ENCODE measurements around the gene LDB2. TPM values are rescaled to one million over a fixed set of nuclear protein-coding genes. Genes with fewer than 3 reads are reported as not detected.

LDB2 gene
- total RNA-seq, 2 donors from 2014 or later = 11.4 to 14.5 TPM

GRCh38 chr4:16555156-16555555, 343.3 kb downstream of the LDB2 start:
- H3K27ac Mint-ChIP-seq = no peak overlapping the region

GRCh38 chr4:16550531-16550930, 347.9 kb downstream of the LDB2 start:
- peaks cover 2% of the 10 kb centered on the region for H3K9me3 Mint-ChIP-seq
- WGBS, 2 experiments (ENCODE audit: insufficient coverage in 1 of 2, insufficient read length in 1 of 2) = 83 to 88% methylated on average over 2 of the region's 2 CpGs

More at GRCh38 chr4:16555156-16555555, 343.3 kb downstream of the LDB2 start:
- no peak for DNase-seq
- 95 to 98% methylated on average over 4 of the region's 4 CpGs for WGBS, 2 experiments (ENCODE audit: insufficient coverage in 1 of 2, insufficient read length in 1 of 2)
- H3K9me3 ChIP-seq (ENCODE audit: control insufficient read depth, low read length) = peaks cover 9% of the 10 kb centered on the region
- no peaks in the 10 kb centered on the region for H3K27me3 ChIP-seq (ENCODE audit: control insufficient read depth, insufficient read depth, low read length, poor library complexity, severe bottlenecking)
- H3K4me1 ChIP-seq (ENCODE audit: control insufficient read depth, insufficient read depth, low read length) = no peaks in the 10 kb centered on the region
- H3K9ac ChIP-seq (ENCODE audit: extremely low read depth, low read length, poor library complexity, severe bottlenecking) = no peak overlapping the region
- no peak overlapping the region for H3K27ac ChIP-seq (ENCODE audit: low read depth, low read length)
- no peaks in the 10 kb centered on the region for H3K4me1 Mint-ChIP-seq
- H3K4me3 Mint-ChIP-seq = no peak overlapping the region
- H3K36me3 Mint-ChIP-seq (ENCODE audit: low read depth) = peaks cover 3% of the 10 kb centered on the region
- H3K36me3 ChIP-seq (ENCODE audit: control insufficient read depth, insufficient read depth, low read length) = no peaks in the 10 kb centered on the region
- no peak overlapping the region for H3K4me3 ChIP-seq (ENCODE audit: low read length)
- TF ChIP-seq, protein P1, sequence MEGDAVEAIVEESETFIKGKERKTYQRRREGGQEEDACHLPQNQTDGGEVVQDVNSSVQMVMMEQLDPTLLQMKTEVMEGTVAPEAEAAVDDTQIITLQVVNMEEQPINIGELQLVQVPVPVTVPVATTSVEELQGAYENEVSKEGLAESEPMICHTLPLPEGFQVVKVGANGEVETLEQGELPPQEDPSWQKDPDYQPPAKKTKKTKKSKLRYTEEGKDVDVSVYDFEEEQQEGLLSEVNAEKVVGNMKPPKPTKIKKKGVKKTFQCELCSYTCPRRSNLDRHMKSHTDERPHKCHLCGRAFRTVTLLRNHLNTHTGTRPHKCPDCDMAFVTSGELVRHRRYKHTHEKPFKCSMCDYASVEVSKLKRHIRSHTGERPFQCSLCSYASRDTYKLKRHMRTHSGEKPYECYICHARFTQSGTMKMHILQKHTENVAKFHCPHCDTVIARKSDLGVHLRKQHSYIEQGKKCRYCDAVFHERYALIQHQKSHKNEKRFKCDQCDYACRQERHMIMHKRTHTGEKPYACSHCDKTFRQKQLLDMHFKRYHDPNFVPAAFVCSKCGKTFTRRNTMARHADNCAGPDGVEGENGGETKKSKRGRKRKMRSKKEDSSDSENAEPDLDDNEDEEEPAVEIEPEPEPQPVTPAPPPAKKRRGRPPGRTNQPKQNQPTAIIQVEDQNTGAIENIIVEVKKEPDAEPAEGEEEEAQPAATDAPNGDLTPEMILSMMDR (conservative IDR thresholded peaks at IDR 0.05) = no peak
- H3K27me3 Mint-ChIP-seq (ENCODE audit: insufficient read depth) = no peaks in the 10 kb centered on the region
- peaks cover 27% of the 10 kb centered on the region for H3K9me3 Mint-ChIP-seq

GRCh38 chr4:16545656-16546055, 352.8 kb downstream of the LDB2 start:
- Histone ChIP-seq H3K4me1 (ENCODE audit: control insufficient read depth, insufficient read depth, low read length) (no peaks in the 10 kb centered on the region), H3K36me3 (ENCODE audit: control insufficient read depth, insufficient read depth, low read length) (no peaks in the 10 kb centered on the region), H3K27ac (ENCODE audit: low read depth, low read length) (no peak overlapping the region), H3K9ac (ENCODE audit: extremely low read depth, low read length, poor library complexity, severe bottlenecking) (no peak overlapping the region), H3K27me3 (ENCODE audit: control insufficient read depth, insufficient read depth, low read length, poor library complexity, severe bottlenecking) (no peaks in the 10 kb centered on the region), H3K9me3 (ENCODE audit: control insufficient read depth, low read length) (no peaks in the 10 kb centered on the region), H3K4me3 (ENCODE audit: low read length) (no peak overlapping the region)
- no peaks in the 10 kb centered on the region for H3K27me3 Mint-ChIP-seq (ENCODE audit: insufficient read depth)
- H3K4me1 Mint-ChIP-seq = no peaks in the 10 kb centered on the region
- WGBS, 2 experiments (ENCODE audit: insufficient coverage in 1 of 2, insufficient read length in 1 of 2) = 91 to 100% methylated on average over 5 to 7 of the region's 7 CpGs
- no peak for DNase-seq
- H3K36me3 Mint-ChIP-seq (ENCODE audit: low read depth) = no peaks in the 10 kb centered on the region
- H3K9me3 Mint-ChIP-seq = no peaks in the 10 kb centered on the region
- TF ChIP-seq, protein P1 (conservative IDR thresholded peaks at IDR 0.05) = no peak
- no peak overlapping the region for H3K27ac Mint-ChIP-seq
- no peak overlapping the region for H3K4me3 Mint-ChIP-seq

More at GRCh38 chr4:16550531-16550930, 347.9 kb downstream of the LDB2 start:
- no peaks in the 10 kb centered on the region for H3K4me1 Mint-ChIP-seq
- no peaks in the 10 kb centered on the region for H3K27me3 ChIP-seq (ENCODE audit: control insufficient read depth, insufficient read depth, low read length, poor library complexity, severe bottlenecking)
- H3K36me3 Mint-ChIP-seq (ENCODE audit: low read depth) = no peaks in the 10 kb centered on the region
- H3K36me3 ChIP-seq (ENCODE audit: control insufficient read depth, insufficient read depth, low read length) = no peaks in the 10 kb centered on the region
- no peak overlapping the region for H3K27ac ChIP-seq (ENCODE audit: low read depth, low read length)
- no peak overlapping the region for H3K27ac Mint-ChIP-seq
- no peaks in the 10 kb centered on the region for H3K27me3 Mint-ChIP-seq (ENCODE audit: insufficient read depth)
- no peak overlapping the region for H3K4me3 Mint-ChIP-seq
- H3K4me1 ChIP-seq (ENCODE audit: control insufficient read depth, insufficient read depth, low read length) = no peaks in the 10 kb centered on the region
- TF ChIP-seq, protein P1 (conservative IDR thresholded peaks at IDR 0.05) = no peak
- H3K4me3 ChIP-seq (ENCODE audit: low read length) = no peak overlapping the region
- no peaks in the 10 kb centered on the region for H3K9me3 ChIP-seq (ENCODE audit: control insufficient read depth, low read length)
- H3K9ac ChIP-seq (ENCODE audit: extremely low read depth, low read length, poor library complexity, severe bottlenecking) = no peak overlapping the region
- DNase-seq = no peak
